IMR-90 (cell line): ENCODE data around the gene FAM124A. TPM values are rescaled to one million over a fixed set of nuclear protein-coding genes. Genes with fewer than 3 reads are reported as not detected.

Experiments used
- ATAC-seq: fragments of 200-7000 bp; cut with Tn5 transposase; 2 replicates; pipeline ENCODE4 v1.9.1; 2020; ENCODE audit warnings: low read depth, mild to moderate bottlenecking, moderate library complexity
- BruUV-seq: library from RNA; stranded (reverse); fragments of 400-500 nt; replicated peaks from 2 replicates; lab custom pipeline; 2021; lab: Mats Ljungman, UMichigan
- CTCF ChIA-PET: fragments of 300-600 bp; formaldehyde crosslinking; extraction: SDS; loops from one replicate; lab custom pipeline; 2021; ENCODE audit warnings: antibody characterized with exemption; lab: Yijun Ruan, JAX
- POLR2A ChIA-PET: fragments of 300-600 bp; sonication (Branson Sonifier 250); formaldehyde crosslinking; loops from one replicate; lab custom pipeline; 2022; ENCODE audit warnings: antibody characterized with exemption; ENCODE audit not compliant: unreplicated experiment; lab: Charles Lee
- DNase-seq: peaks from one replicate; pipeline ENCODE4 v3.0.0; 2013
- H2AFZ ChIP-seq: replicated peaks from 2 replicates; pipeline ENCODE3; 2013; ENCODE audit warnings: low read length, mild to moderate bottlenecking; ENCODE audit not compliant: poor library complexity
- H2AK5ac ChIP-seq: 2 replicates; pipeline ENCODE4 v1.6.1; 2013; ENCODE audit warnings: low read depth, low read length, inconsistent platforms
- H2AK9ac ChIP-seq: replicated peaks from 2 replicates; pipeline ENCODE3; 2013; ENCODE audit warnings: mild to moderate bottlenecking, low read depth, low read length, moderate library complexity; ENCODE audit not compliant: poor library complexity
- H2BK120ac ChIP-seq: 2 replicates; pipeline ENCODE4 v1.6.1; 2013; ENCODE audit warnings: low read depth, low read length, inconsistent platforms
- H2BK15ac ChIP-seq: 3 replicates; pipeline ENCODE4 v1.6.1; 2013; ENCODE audit warnings: low read depth, low read length, inconsistent platforms
- H2BK20ac ChIP-seq: 2 replicates; pipeline ENCODE4 v1.6.1; 2013; ENCODE audit warnings: low read depth, mild to moderate bottlenecking, inconsistent platforms, low read length, moderate library complexity
- H2BK5ac ChIP-seq: 2 replicates; pipeline ENCODE4 v1.6.1; 2013; ENCODE audit warnings: mild to moderate bottlenecking, low read depth, low read length, inconsistent platforms; ENCODE audit not compliant: poor library complexity, severe bottlenecking
- H3K14ac ChIP-seq: replicated peaks from 2 replicates; pipeline ENCODE4 v1.6.1; 2013; ENCODE audit warnings: low read depth, low read length, inconsistent platforms
- H3K18ac ChIP-seq: 2 replicates; pipeline ENCODE4 v1.6.1; 2013; ENCODE audit warnings: low read depth, low read length, control low read depth
- H3K23ac ChIP-seq: 2 replicates; pipeline ENCODE4 v1.6.1; 2013; ENCODE audit warnings: low read depth, low read length, inconsistent platforms
- H3K27ac ChIP-seq: 2 replicates; pipeline ENCODE4 v1.5.1; 2013; ENCODE audit warnings: mild to moderate bottlenecking, control low read depth, low read length; ENCODE audit not compliant: insufficient read depth
- H3K27me3 ChIP-seq: 2 replicates; pipeline ENCODE4 v1.6.1; 2013; ENCODE audit warnings: low read length; ENCODE audit not compliant: control insufficient read depth, insufficient read depth
- H3K36me3 ChIP-seq: 2 replicates; pipeline ENCODE4 v1.6.1; 2013; ENCODE audit warnings: low read length, mixed read lengths; ENCODE audit not compliant: control insufficient read depth, insufficient read depth
- H3K4ac ChIP-seq: 2 replicates; pipeline ENCODE4 v1.6.1; 2013; ENCODE audit warnings: low read depth, low read length, inconsistent platforms
- H3K4me1 ChIP-seq: 2 replicates; pipeline ENCODE4 v1.6.1; 2013; ENCODE audit warnings: low read length, mixed read lengths; ENCODE audit not compliant: control insufficient read depth, insufficient read depth
- H3K4me2 ChIP-seq: 2 replicates; pipeline ENCODE4 v1.6.1; 2013; ENCODE audit warnings: low read depth, mild to moderate bottlenecking, control low read depth, low read length, moderate library complexity
- H3K4me3 ChIP-seq: 2 replicates; pipeline ENCODE4 v1.5.1; 2013; ENCODE audit warnings: low read depth, mild to moderate bottlenecking, control low read depth, low read length, moderate library complexity; ENCODE audit not compliant: insufficient read depth
- H3K56ac ChIP-seq: 2 replicates; pipeline ENCODE4 v1.6.1; 2013; ENCODE audit warnings: low read length, inconsistent platforms; ENCODE audit not compliant: insufficient read depth; ENCODE audit errors: extremely low read depth
- H3K79me1 ChIP-seq, 2 experiments: 2 replicates each; pipeline ENCODE4 v1.6.1; 2013; ENCODE audit warnings: low read length in 2 of 2, inconsistent platforms in 1 of 2, low read depth in 1 of 2
- H3K9ac ChIP-seq: 2 replicates; pipeline ENCODE4 v1.6.1; 2013; ENCODE audit warnings: low read depth, low read length, control low read depth
- H3K9me1 ChIP-seq: 2 replicates; pipeline ENCODE4 v1.6.1; 2013; ENCODE audit warnings: low read length, inconsistent platforms; ENCODE audit not compliant: insufficient read depth
- H3K9me3 ChIP-seq: 2 replicates; pipeline ENCODE4 v1.6.1; 2013; ENCODE audit warnings: low read length; ENCODE audit not compliant: control insufficient read depth, insufficient read depth
- H4K20me1 ChIP-seq: 2 replicates; pipeline ENCODE4 v1.6.1; 2013; ENCODE audit warnings: low read length, inconsistent platforms; ENCODE audit not compliant: insufficient read depth
- H4K5ac ChIP-seq: 2 replicates; pipeline ENCODE4 v1.6.1; 2013; ENCODE audit warnings: mild to moderate bottlenecking, low read depth, low read length, control low read depth
- H4K8ac ChIP-seq, 2 experiments: 2 replicates each; pipeline ENCODE4 v1.6.1; 2013; ENCODE audit warnings: low read depth in 2 of 2, low read length in 2 of 2, control low read depth in 1 of 2, inconsistent platforms in 1 of 2
- H4K91ac ChIP-seq: 2 replicates; pipeline ENCODE4 v1.6.1; 2013; ENCODE audit warnings: low read depth, low read length, inconsistent platforms; ENCODE audit not compliant: insufficient read depth
- BHLHE40 ChIP-seq: fragments of 150-350 bp; IDR thresholded peaks from 2 replicates; pipeline ENCODE4 v1.6.1; 2016; ENCODE audit warnings: mild to moderate bottlenecking, low read depth, low read length
- CEBPB ChIP-seq: IDR thresholded peaks from 2 replicates; pipeline ENCODE4 v1.6.1; 2012; ENCODE audit warnings: low read depth, low read length, improper control_type of control experiment
- CHD1 ChIP-seq: IDR thresholded peaks from 2 replicates; pipeline ENCODE4 v1.6.1; 2012; ENCODE audit warnings: low read depth, low read length, improper control_type of control experiment
- CTCF ChIP-seq: conservative IDR thresholded peaks from 2 replicates; pipeline ENCODE4 v1.5.1; 2012; ENCODE audit warnings: mild to moderate bottlenecking, low read depth, low read length, improper control_type of control experiment
- ELK1 ChIP-seq: fragments of 150-350 bp; IDR thresholded peaks from 2 replicates; pipeline ENCODE4 v1.6.1; 2016; ENCODE audit warnings: low read depth, mild to moderate bottlenecking, low read length, moderate library complexity, borderline replicate concordance
- FOS ChIP-seq: fragments of 150-350 bp; IDR thresholded peaks from 2 replicates; pipeline ENCODE4 v1.6.1; 2016; ENCODE audit warnings: low read depth, low read length
- MAFK ChIP-seq: IDR thresholded peaks from 2 replicates; pipeline ENCODE4 v1.6.1; 2012; ENCODE audit warnings: low read depth, low read length, improper control_type of control experiment
- MAZ ChIP-seq: IDR thresholded peaks from 2 replicates; pipeline ENCODE4 v1.6.1; 2012; ENCODE audit warnings: low read depth, mild to moderate bottlenecking, low read length, improper control_type of control experiment, moderate library complexity, borderline replicate concordance
- MXI1 ChIP-seq: IDR thresholded peaks from 2 replicates; pipeline ENCODE4 v1.6.1; 2012; ENCODE audit warnings: low read depth, mild to moderate bottlenecking, low read length, moderate library complexity, borderline replicate concordance
- NFE2L2 ChIP-seq: fragments of 150-350 bp; IDR thresholded peaks from 2 replicates; pipeline ENCODE4 v1.6.1; 2016; ENCODE audit warnings: low read depth, mild to moderate bottlenecking, low read length
- POLR2A ChIP-seq: IDR thresholded peaks from 2 replicates; pipeline ENCODE4 v1.6.1; 2012; ENCODE audit warnings: mild to moderate bottlenecking, low read depth, low read length
- RAD21 ChIP-seq: IDR thresholded peaks from 2 replicates; pipeline ENCODE4 v1.6.1; 2012; ENCODE audit warnings: low read length, improper control_type of control experiment
- RCOR1 ChIP-seq: IDR thresholded peaks from 2 replicates; pipeline ENCODE4 v1.6.1; 2012; ENCODE audit warnings: mild to moderate bottlenecking, low read length, improper control_type of control experiment; ENCODE audit not compliant: insufficient replicate concordance
- RFX5 ChIP-seq: IDR thresholded peaks from 2 replicates; pipeline ENCODE4 v1.8.0; 2012; ENCODE audit warnings: low read depth, mild to moderate bottlenecking, low read length, moderate library complexity
- SMC3 ChIP-seq: fragments of 150-350 bp; IDR thresholded peaks from 2 replicates; pipeline ENCODE4 v1.6.1; 2016; ENCODE audit warnings: low read depth, mild to moderate bottlenecking, antibody characterized with exemption, low read length, moderate library complexity
- USF2 ChIP-seq: fragments of 150-350 bp; IDR thresholded peaks from 2 replicates; pipeline ENCODE4 v1.6.1; 2017; ENCODE audit warnings: mild to moderate bottlenecking, antibody characterized with exemption, low read length, low read depth
- WGBS, 2 experiments: methylation state at CpG; one replicate each; pipeline versions ENCODE4 v1.1.5 to v1.1.7; 2013; ENCODE audit warnings: missing lambda C conversion rate in 2 of 2; ENCODE audit not compliant: insufficient read length in 1 of 2; ENCODE audit errors: extremely low coverage in 2 of 2; 5-methylcytosine and 5-hydroxymethylcytosine counted together
- dilution Hi-C: fragments of 300-500 bp; cut with HindIII; formaldehyde crosslinking; loops from one replicate; pipeline ENCODE4 v1.14.3; 2018; ENCODE audit warnings: low sequenced_read_pairs; ENCODE audit not compliant: unreplicated experiment
- in situ Hi-C: fragments of 300-500 bp; cut with MboI; formaldehyde crosslinking; loops from 3 replicates; pipeline ENCODE4 v1.14.3; 2019; ENCODE audit warnings: low sequenced_read_pairs, inconsistent platforms, mixed read lengths
- intact Hi-C: fragments of 100-400 bp; cut with micrococcal nuclease; formaldehyde crosslinking; loops from 2 replicates; pipeline ENCODE4 v1.10.0; 2022
- polyA plus RNA-seq, 3 experiments: library from polyadenylated mRNA; depleted of rRNA; stranded (reverse); fragments of >200 nt; gene quantifications; 2 replicates each; pipeline ENCODE4 v1.2.3, GENCODE V29; 2012; ENCODE audit warnings: low replicate concordance in 1 of 3
- total RNA-seq: library from RNA; depleted of rRNA; stranded (reverse); fragments of >200 nt; gene quantifications from 2 replicates; pipeline ENCODE4 v1.2.3, GENCODE V29; 2012

Gene FAM124A
- total and polyA plus RNA-seq, 2 of the 4 experiments (the other 2 are of a cell fraction), result 0.03 TPM; not detected in 1

- no peak overlapping the region for H3K4me2 ChIP-seq
- H3K56ac ChIP-seq, result no peak overlapping the region
- dilution Hi-C loops, result no loop called here
- BruUV-seq, result no TSS peak
- TF ChIP-seq CEBPB, result no peak
- TF ChIP-seq MAFK, result no peak
- no peak for TF ChIP-seq RFX5
- no peak for TF ChIP-seq FOS
- no peak for TF ChIP-seq POLR2A
- TF ChIP-seq BHLHE40, result no peak
- TF ChIP-seq USF2, result no peak
- no peak for TF ChIP-seq MAZ
- TF ChIP-seq RCOR1, result no peak
- no peak for TF ChIP-seq ELK1
- no peak for TF ChIP-seq SMC3
- no peak for TF ChIP-seq CTCF
- no peak for TF ChIP-seq CHD1
- no peak for TF ChIP-seq RAD21
- TF ChIP-seq NFE2L2, result no peak
- TF ChIP-seq MXI1, result no peak
- no peak overlapping the region for H2BK5ac ChIP-seq
- no peak overlapping the region for H4K5ac ChIP-seq
- no peak overlapping the region for H2BK15ac ChIP-seq
- ChIA-PET POLR2A (no interaction called here), CTCF (no interaction called here)
- no CpG with 5 or more reads among the region's 3 CpGs for WGBS, 2 experiments
- no peaks in the 10 kb centered on the region for H4K20me1 ChIP-seq
- no peak overlapping the region for H2AFZ ChIP-seq
- H3K4ac ChIP-seq, result no peak overlapping the region
- no peak overlapping the region for H3K4me3 ChIP-seq
- no peak overlapping the region for H3K14ac ChIP-seq
- H2BK120ac ChIP-seq, result no peak overlapping the region
- H3K4me1 ChIP-seq, result no peaks in the 10 kb centered on the region
- H3K79me1 ChIP-seq, result no peaks in the 10 kb centered on the region
- H3K23ac ChIP-seq, result no peak overlapping the region
- H4K91ac ChIP-seq, result no peak overlapping the region
- in situ Hi-C loops, result loop anchor here (10.0 kb wide), 1 partner anchor 160 kb away; no protein-coding TSS in a partner anchor
- H2AK5ac ChIP-seq, result no peak overlapping the region
- H3K27ac ChIP-seq, result no peak overlapping the region
- H2AK9ac ChIP-seq, result no peak overlapping the region
- no peak overlapping the region for H2BK20ac ChIP-seq
- no peak for DNase-seq
- no peaks in the 10 kb centered on the region for H3K36me3 ChIP-seq
- H3K9me3 ChIP-seq, result no peaks in the 10 kb centered on the region
- peaks cover 30% of the 10 kb centered on the region for H3K27me3 ChIP-seq
- H4K8ac ChIP-seq, result no peak overlapping the region
- H3K9me1 ChIP-seq, result no peaks in the 10 kb centered on the region
- no peak overlapping the region for H3K9ac ChIP-seq
- H3K18ac ChIP-seq, result no peak overlapping the region
- no peak for ATAC-seq
- intact Hi-C loops, result no loop called here
Measured at GRCh38 chr13:51284339-51284738, 62.1 kb downstream of the FAM124A start.
